Nasal cavity respiratory epithelium epithelial cell of viscerocranial mucosa (primary cell): ENCODE measurements around the gene CHST10. TPM values are rescaled to one million over a fixed set of nuclear protein-coding genes. Genes with fewer than 3 reads are reported as not detected.

Experiments
- total RNA-seq: library from RNA; depleted of rRNA; stranded (reverse); fragments of >200 nt; gene quantifications from 2 replicates; pipeline ENCODE4 v1.2.3, GENCODE V29; 2014

CHST10 gene, protein sequence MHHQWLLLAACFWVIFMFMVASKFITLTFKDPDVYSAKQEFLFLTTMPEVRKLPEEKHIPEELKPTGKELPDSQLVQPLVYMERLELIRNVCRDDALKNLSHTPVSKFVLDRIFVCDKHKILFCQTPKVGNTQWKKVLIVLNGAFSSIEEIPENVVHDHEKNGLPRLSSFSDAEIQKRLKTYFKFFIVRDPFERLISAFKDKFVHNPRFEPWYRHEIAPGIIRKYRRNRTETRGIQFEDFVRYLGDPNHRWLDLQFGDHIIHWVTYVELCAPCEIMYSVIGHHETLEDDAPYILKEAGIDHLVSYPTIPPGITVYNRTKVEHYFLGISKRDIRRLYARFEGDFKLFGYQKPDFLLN
- total RNA-seq, result 0.34 and 2.0 TPM in 2 replicates

DNA sequence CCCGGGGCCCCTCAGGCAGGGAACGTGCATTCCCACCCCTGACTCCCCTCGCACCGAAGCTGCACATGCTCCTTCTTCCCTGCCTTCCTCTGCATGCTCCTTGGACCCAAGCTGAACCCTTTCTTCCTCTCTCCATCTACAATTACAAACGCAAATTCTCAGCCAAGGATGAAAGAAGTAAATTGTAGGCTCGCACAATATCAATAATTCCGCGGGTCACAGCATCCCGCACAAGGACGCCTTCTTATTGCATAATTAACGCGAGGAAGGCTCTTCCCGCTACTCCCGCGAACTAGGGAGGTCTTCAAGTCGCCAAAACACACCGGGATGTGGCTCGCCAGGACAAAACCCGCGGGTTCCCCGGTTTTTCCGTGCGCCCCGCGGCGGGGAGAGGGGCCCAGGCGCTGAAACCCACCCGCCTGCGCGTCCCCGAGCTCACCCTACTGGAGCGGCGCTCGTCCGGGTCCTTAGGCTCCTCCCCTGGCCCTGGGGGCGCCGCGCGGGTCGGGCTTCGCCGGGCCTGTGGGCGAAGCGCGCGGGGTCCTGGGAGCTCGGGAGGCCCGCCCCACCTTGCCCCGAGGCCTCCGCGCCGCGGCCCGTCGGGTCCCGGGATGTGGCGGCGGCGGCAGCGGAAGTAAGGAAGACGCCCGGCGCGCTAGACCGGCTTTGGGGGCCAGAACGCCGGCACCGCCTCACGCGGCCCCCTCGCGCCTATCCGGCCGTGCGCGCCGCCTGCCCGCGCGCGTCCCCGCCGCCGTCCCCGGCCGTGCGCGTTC lies at the start of gene CHST10:
Gene CHST10, minus strand, starts transcription at position 734 of the 776 bp plus-strand sequence. CDS start 10,993 bp downstream, outside the sequence.

Other genes starting within 250 kb of the CHST10 start
- under 0.01 TPM in 1 of 2 replicates, not detected in the other for gene LONRF2, start 95.2 kb downstream of the CHST10 start, total RNA-seq
- gene NMS, start 52.8 kb upstream of the CHST10 start, total RNA-seq, result not detected in 2 replicates
- gene PDCL3, start 145.3 kb upstream of the CHST10 start, total RNA-seq, result 28.0 and 43.1 TPM in 2 replicates